GM18858 (cell line): ENCODE results near the gene GSTM4.
"Not testable (repeated sequence)": the region's sequence is repeated elsewhere in the genome, so short reads cannot be mapped to it uniquely, and the experiment has no call there.

Experiments
- ATAC-seq: cut with Tn5 transposase; IDR thresholded peaks from one replicate; pipeline ENCODE4 v1.9.1; 2021; ENCODE audit not compliant: unreplicated experiment

Gene GSTM4

GRCh38 chr1:109660691-109661026 lies 4.8 kb downstream of the GSTM4 start:
- ATAC-seq, result not testable (repeated sequence)

GRCh38 chr1:109661391-109661790 lies 5.5 kb downstream of the GSTM4 start:
- ATAC-seq, result no peak

GRCh38 chr1:109664671-109665070 lies 8.8 kb downstream of the GSTM4 start:
- ATAC-seq, result no peak

GRCh38 chr1:109667452-109668122 lies 11.7 kb downstream of the GSTM4 start, which contains the start of gene GSTM2:
TSS of gene GSTM2 (plus strand) at chr1:109668057. CDS start at chr1:109668116, 59 bp downstream.
- ATAC-seq, result peak; percentile 84

- ATAC-seq, result no peak
Observed at GRCh38 chr1:109668123-109668775, 12.3 kb downstream of the GSTM4 start.

- no peak for ATAC-seq
Observed at GRCh38 chr1:109669246-109669948, 13.5 kb downstream of the GSTM4 start.

GRCh38 chr1:109669949-109670302 lies 14.0 kb downstream of the GSTM4 start:
- ATAC-seq, result not testable (repeated sequence)

GRCh38 chr1:109671067-109671466 lies 15.2 kb downstream of the GSTM4 start:
- no peak for ATAC-seq

GRCh38 chr1:109673861-109674260 lies 18.0 kb downstream of the GSTM4 start:
- not testable (repeated sequence) for ATAC-seq

GRCh38 chr1:109676683-109677381 lies 20.9 kb downstream of the GSTM4 start:
- ATAC-seq, result not testable (repeated sequence)

GRCh38 chr1:109677459-109677858 lies 21.6 kb downstream of the GSTM4 start:
- ATAC-seq, result no peak

GRCh38 chr1:109678637-109679036 lies 22.7 kb downstream of the GSTM4 start:
- not testable (repeated sequence) for ATAC-seq

GRCh38 chr1:109684777-109685176 lies 28.9 kb downstream of the GSTM4 start:
- ATAC-seq, result not testable (repeated sequence)

- ATAC-seq, result not testable (repeated sequence)
Observed at GRCh38 chr1:109685399-109685798, 29.5 kb downstream of the GSTM4 start.

GRCh38 chr1:109685890-109686289 lies 30.0 kb downstream of the GSTM4 start:
- ATAC-seq, result not testable (repeated sequence)

GRCh38 chr1:109687109-109687508 lies 31.2 kb downstream of the GSTM4 start:
- ATAC-seq, result not testable (repeated sequence)

GRCh38 chr1:109687641-109688499 lies 32.0 kb downstream of the GSTM4 start, which contains the start of gene GSTM1:
TSS of gene GSTM1 (plus strand) at chr1:109687817. CDS start at chr1:109687874, 57 bp downstream.
- peak; percentile 97 for ATAC-seq

GRCh38 chr1:109689844-109690405 lies 34.0 kb downstream of the GSTM4 start:
- no peak for ATAC-seq

GRCh38 chr1:109691759-109692158 lies 35.9 kb downstream of the GSTM4 start:
- ATAC-seq, result no peak

- not testable (repeated sequence) for ATAC-seq
Observed at GRCh38 chr1:109694400-109694799, 38.5 kb downstream of the GSTM4 start.
